HG03025 (cell line): ENCODE results near the gene TAF1A.

Source experiments
- ATAC-seq: cut with Tn5 transposase; IDR thresholded peaks from one replicate; pipeline ENCODE4 v1.9.1; 2021; ENCODE audit warnings: mild to moderate bottlenecking, moderate library complexity; ENCODE audit not compliant: unreplicated experiment, low FRiP score

Gene TAF1A

GRCh38 chr1:222600281-222600680, 10.5 kb upstream of the TAF1A start:
- ATAC-seq = no peak

DNA sequence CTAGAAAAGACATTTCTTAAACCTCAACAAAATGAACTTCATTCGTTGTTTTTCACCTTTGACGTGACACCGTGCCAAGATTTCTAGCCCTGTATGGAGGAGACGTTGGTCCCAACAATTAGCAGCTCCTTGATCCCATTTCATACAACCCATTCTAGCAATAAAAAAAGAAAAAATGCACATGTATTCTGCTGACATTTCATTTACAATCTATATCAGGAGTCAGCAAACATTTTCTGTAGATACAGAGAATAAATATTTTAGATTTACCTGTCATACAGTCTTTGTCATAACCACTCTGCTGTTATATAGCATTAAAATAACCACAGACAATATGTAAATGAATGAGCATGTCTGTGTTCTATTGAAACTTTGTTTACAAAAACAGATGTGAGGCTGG, 7.0 kb upstream of the TAF1A start:
- ATAC-seq = no peak

DNA sequence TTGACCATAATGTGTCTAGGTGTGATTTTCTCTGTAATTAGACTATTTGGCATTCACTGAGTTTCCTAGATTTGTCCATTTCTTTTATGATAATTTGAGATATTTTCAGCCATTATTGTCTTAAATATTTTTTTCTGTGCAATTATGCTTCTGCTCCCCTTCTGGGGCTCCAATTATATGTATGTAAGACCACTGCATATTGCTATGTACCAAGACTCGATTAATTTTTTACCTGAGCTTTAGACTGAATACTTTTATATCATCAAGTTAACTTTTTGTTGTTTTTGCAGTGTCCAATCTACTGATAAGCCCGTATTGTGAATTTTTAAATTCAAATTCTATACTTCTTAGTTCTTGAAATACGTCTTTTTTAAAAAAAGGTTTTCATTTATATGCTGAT, 5.1 kb upstream of the TAF1A start:
- ATAC-seq = no peak

DNA sequence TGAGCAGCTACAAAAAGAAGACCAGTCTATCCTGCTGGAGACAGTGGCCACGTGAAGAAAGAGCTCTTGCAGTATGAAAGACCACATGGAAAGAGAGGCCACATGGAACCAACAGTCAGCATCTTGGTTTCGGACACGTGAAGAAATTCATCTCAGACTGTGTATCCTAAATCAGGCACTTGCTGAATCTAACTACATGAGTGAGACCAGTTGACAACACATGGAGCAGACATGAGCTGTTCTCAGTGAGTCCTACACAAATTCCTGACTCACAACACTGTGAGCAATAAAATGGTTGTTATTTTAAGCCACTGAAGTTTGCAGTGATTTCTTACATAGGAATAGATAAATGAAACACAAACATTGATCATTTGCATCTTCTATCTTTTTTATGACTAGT, 2.4 kb upstream of the TAF1A start:
- ATAC-seq = no peak

- no peak for ATAC-seq
Measured at GRCh38 chr1:222588135-222588534, 1.6 kb downstream of the TAF1A start.

GRCh38 chr1:222586842-222587241, 2.9 kb downstream of the TAF1A start:
- no peak for ATAC-seq

- peak; percentile 95 for ATAC-seq
Measured at GRCh38 chr1:222583079-222583478, 6.7 kb downstream of the TAF1A start.

- ATAC-seq = no peak
Measured at GRCh38 chr1:222582099-222582774, 7.5 kb downstream of the TAF1A start.

DNA sequence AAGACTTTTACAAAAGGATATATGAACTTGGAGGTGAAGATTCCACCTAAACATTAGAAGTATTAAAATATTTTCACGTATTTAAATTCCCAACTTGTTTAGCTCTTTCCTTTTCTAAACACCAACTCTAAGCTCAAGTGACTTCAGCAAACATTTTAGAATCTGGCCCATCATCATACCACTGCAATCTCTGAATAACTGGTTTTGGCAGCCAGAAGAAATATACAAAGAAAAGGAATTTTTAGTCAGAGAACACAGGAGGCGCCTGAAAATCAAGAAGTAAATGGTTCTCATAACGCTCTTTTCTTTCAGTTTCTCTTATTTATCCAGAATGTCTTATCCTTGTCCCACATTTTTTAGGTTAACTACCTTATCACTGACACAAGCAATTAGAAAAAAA, 10.4 kb downstream of the TAF1A start:
- ATAC-seq = no peak

DNA sequence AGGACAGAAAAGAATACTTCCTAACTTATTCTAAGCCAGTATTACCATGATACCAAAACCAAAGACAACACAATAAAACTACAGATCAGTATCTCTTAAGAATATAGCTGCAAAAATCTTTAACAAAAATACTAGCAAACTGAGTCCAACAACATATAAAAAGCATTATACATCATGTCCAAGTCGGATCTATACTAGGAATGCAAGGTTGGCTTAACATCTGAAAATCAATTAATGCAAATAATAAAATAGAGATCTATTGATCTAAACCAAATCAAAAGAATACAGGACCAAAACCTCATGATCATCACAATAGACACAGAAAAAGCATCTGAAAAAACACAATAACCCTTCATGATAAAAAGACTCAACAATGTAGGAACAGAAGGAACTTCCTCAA, 18.9 kb downstream of the TAF1A start:
- ATAC-seq = no peak

- no peak for ATAC-seq
Measured at GRCh38 chr1:222561656-222562055, 28.1 kb downstream of the TAF1A start.

GRCh38 chr1:222557574-222557973, 32.2 kb downstream of the TAF1A start:
- no peak for ATAC-seq

GRCh38 chr1:222557148-222557547, 32.6 kb downstream of the TAF1A start:
- ATAC-seq = no peak

GRCh38 chr1:222555992-222556615, 33.6 kb downstream of the TAF1A start:
- ATAC-seq = no peak

GRCh38 chr1:222554177-222554576, 35.6 kb downstream of the TAF1A start:
- ATAC-seq = no peak

GRCh38 chr1:222552882-222553281, 36.9 kb downstream of the TAF1A start:
- no peak for ATAC-seq

GRCh38 chr1:222547944-222548671, 41.6 kb downstream of the TAF1A start, which contains the start of gene HHIPL2:
TSS of gene HHIPL2 (minus strand) at chr1:222548104. CDS start at chr1:222548044, 60 bp downstream.
- no peak for ATAC-seq

DNA sequence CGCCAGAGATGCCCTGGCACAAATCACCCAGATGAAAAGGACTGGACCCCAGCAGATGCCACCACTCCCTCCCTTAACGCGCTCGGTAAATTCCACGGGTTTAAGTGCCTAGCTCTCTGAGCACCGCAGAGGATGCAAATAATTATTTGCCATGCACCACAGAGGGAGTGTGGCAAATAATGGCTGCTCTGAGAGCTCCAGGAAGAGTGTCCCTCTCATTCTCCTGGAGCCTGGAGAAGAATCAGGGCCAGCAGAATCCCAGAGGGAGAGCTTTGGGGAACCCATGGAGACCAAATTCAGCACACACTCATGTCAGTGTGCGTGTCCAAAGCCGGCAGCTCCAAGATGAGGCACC, 42.5 kb downstream of the TAF1A start:
- no peak for ATAC-seq

DNA sequence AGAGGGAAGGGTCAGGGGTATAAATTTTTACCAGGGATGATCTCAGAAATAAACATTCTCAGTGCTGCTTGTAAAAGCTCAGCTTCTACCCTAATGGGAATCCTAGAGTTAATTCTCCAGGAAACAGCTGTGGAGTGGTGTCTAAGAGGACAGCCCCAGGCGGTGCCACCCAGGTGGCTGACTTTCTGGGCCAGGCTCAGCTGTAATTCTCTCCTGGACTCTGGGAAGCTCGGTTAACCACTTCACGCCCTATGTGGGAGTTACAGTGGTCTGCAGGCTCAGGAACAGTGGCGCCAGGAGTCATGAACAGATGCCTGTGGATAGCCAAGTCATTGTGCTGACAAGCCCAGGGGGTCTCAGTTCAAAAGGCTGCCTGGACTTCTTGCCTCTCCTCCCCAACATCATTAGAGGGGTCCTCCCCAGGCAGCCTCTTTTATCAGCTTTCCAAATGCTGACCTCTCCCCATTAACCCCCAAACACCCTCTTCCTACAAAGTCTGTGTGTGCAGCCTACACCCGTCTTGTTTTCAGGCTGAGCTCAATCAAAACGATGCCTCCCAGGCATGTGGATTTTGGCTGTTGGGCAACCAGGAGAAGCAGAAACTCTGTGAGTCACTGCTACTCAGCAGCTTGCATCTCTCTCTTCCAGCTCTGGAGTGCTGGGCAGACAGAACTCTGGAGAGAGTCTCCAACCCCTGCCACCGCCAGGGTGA, 43.0 kb downstream of the TAF1A start:
- ATAC-seq = no peak

GRCh38 chr1:222546091-222546490, 43.6 kb downstream of the TAF1A start:
- ATAC-seq = no peak

DNA sequence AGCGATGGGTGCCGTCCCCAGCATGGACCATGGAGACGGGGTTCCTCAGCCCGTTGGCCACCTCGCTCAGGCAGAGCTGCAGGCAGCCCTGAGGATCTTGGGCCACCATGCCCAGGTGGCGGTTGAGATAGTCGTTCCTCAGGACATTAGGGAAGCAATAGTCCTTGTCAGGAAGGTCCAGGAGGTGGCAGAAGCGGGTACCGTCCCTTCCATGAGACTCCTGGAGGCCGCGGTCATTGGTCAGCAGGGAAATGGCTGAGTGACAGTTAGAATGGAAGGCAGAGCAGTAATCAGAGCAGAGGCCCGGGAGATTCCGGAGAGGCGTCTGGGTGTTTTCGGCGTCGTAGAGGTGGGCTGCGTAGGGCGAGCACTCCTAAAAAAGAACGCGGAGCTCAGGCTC, 45.9 kb downstream of the TAF1A start:
- no peak for ATAC-seq
